NCI-H2196 treated with DMSO at 0.1 percent for 48 hours (cell line): Measurements from ENCODE around the gene CFP.
A peak's percentile ranks its signal among the peaks of the same experiment; 100 is the strongest.
"Not testable (repeated sequence)": the region's sequence is repeated elsewhere in the genome, so short reads cannot be mapped to it uniquely, and the experiment has no call there.

ENCODE experiments used
- DNase-seq: peaks from one replicate; lab custom pipeline; 2025; ENCODE audit not compliant: unreplicated experiment; lab: John Stamatoyannopoulos, UW

Gene CFP

GRCh38 chrX:47629419-47630200 lies at the start of gene CFP:
Gene CFP, minus strand, starts transcription at chrX:47629930. Its CDS starts 86 bp downstream, at chrX:47629844.
- DNase-seq, result no peak

GRCh38 chrX:47675959-47676859 lies 46.5 kb upstream of the CFP start:
- not testable (repeated sequence) for DNase-seq

- DNase-seq, result no peak
Observed at GRCh38 chrX:47674776-47675175, 45.0 kb upstream of the CFP start.

- DNase-seq, result not testable (repeated sequence)
Observed at GRCh38 chrX:47665797-47666196, 36.1 kb upstream of the CFP start.

GRCh38 chrX:47664737-47665136 lies 35.0 kb upstream of the CFP start:
- no peak for DNase-seq

GRCh38 chrX:47662144-47662657 lies 32.5 kb upstream of the CFP start:
- DNase-seq, result no peak

GRCh38 chrX:47661539-47661938 lies 31.8 kb upstream of the CFP start:
- DNase-seq, result no peak

GRCh38 chrX:47659421-47659726 lies 29.6 kb upstream of the CFP start:
- DNase-seq, result no peak

GRCh38 chrX:47658684-47659420 lies 29.1 kb upstream of the CFP start, which contains the start of gene UXT:
Gene UXT, minus strand, starts transcription at chrX:47659180. Its CDS starts 253 bp downstream, at chrX:47658927.
- DNase-seq, result peak; percentile 91

- DNase-seq, result no peak
Observed at GRCh38 chrX:47658301-47658683, 28.6 kb upstream of the CFP start.

- DNase-seq, result no peak
Observed at GRCh38 chrX:47651043-47651905, 21.5 kb upstream of the CFP start.

- peak; percentile 87 for DNase-seq
Observed at GRCh38 chrX:47650164-47651042, 20.7 kb upstream of the CFP start, which contains the start of gene ELK1. Gene ELK1, minus strand, starts transcription at chrX:47650563. Its CDS starts 9,122 bp downstream, at chrX:47641441.

- no peak for DNase-seq
Observed at GRCh38 chrX:47649781-47650163, 20.0 kb upstream of the CFP start.

GRCh38 chrX:47649271-47649670 lies 19.5 kb upstream of the CFP start:
- no peak for DNase-seq

- DNase-seq, result no peak
Observed at GRCh38 chrX:47648376-47648775, 18.6 kb upstream of the CFP start.

- DNase-seq, result no peak
Observed at GRCh38 chrX:47646636-47647035, 16.9 kb upstream of the CFP start.

- no peak for DNase-seq
Observed at GRCh38 chrX:47645530-47645929, 15.8 kb upstream of the CFP start.

GRCh38 chrX:47644557-47645091 lies 14.9 kb upstream of the CFP start:
- DNase-seq, result no peak

GRCh38 chrX:47643926-47644325 lies 14.2 kb upstream of the CFP start:
- peak; percentile 0 for DNase-seq
